H1 (cell line): ENCODE measurements around the gene CLCF1. TPM values are rescaled to one million over a fixed set of nuclear protein-coding genes. Genes with fewer than 3 reads are reported as not detected.

Experiments used
- CTCF ChIP-seq, 3 experiments: IDR thresholded peaks; 1 replicate in 2 of 3; 2 replicates in 1 of 3; pipeline versions ENCODE4 v1.5.1 to v1.6.1; 2011; ENCODE audit warnings: low read length in 3 of 3, mild to moderate bottlenecking in 3 of 3, inconsistent platforms in 2 of 3, low read depth in 1 of 3, moderate library complexity in 1 of 3; ENCODE audit not compliant: insufficient read depth in 1 of 3; ENCODE audit errors: control extremely low read depth in 1 of 3
- KDM1A ChIP-seq: fragments of 200-600, 300-600 bp; sonication (generic); IDR thresholded peaks from 2 replicates; pipeline ENCODE4 v1.7.1; 2016; ENCODE audit warnings: mild to moderate bottlenecking, low read length, borderline replicate concordance
- POLR2A ChIP-seq, 2 experiments: IDR thresholded peaks; 1 replicate in 1 of 2; 2 replicates in 1 of 2; pipeline ENCODE4 v1.6.1; 2011; ENCODE audit warnings: low read depth in 2 of 2, low read length in 2 of 2, mild to moderate bottlenecking in 2 of 2; ENCODE audit errors: control extremely low read depth in 1 of 2
- RNF2 ChIP-seq: fragments of 200-900, 300-1000 bp; sonication (generic); IDR thresholded peaks from 2 replicates; pipeline ENCODE4 v1.7.1; 2016; ENCODE audit warnings: borderline replicate concordance, low read depth, mild to moderate bottlenecking, antibody characterized with exemption, low read length; ENCODE audit not compliant: poor library complexity, severe bottlenecking; ENCODE audit errors: missing control alignments
- SIN3A ChIP-seq, 2 experiments: IDR thresholded peaks in 1 of 2; conservative IDR thresholded peaks in 1 of 2; 2 replicates each; pipeline ENCODE4 v1.6.1; 2011 to 2012; ENCODE audit warnings: low read length in 2 of 2, improper control_type of control experiment in 1 of 2, low read depth in 1 of 2, mild to moderate bottlenecking in 1 of 2
- TAF1 ChIP-seq: IDR thresholded peaks from 2 replicates; pipeline ENCODE4 v1.6.1; 2011; ENCODE audit warnings: mild to moderate bottlenecking, low read depth, low read length
- polyA plus RNA-seq, 7 experiments: library from polyadenylated mRNA; depleted of rRNA in 3 of 7; stranded (reverse) in 5 of 7; unstranded in 2 of 7; fragments of >200 nt in 5 of 7; fragments of 200-250 nt in 2 of 7; gene quantifications; 1 replicate in 5 of 7; 2 replicates in 1 of 7; 4 replicates in 1 of 7; pipeline versions ENCODE4 v1.2.1 to v1.2.3, GENCODE V29; 2011 to 2013; ENCODE audit warnings: missing spikeins in 2 of 7, mixed read lengths in 2 of 7
- total RNA-seq: library from RNA; stranded (reverse); fragmentation: NEBNext Ultra II Directional; extraction: Animal tissue kit (Norgen Biotek cat#: 25700); gene quantifications from 2 replicates; pipeline ENCODE4 v1.2.1, GENCODE V29; 2021

Gene CLCF1
- total and polyA plus RNA-seq, 2 of the 8 experiments (the other 6 are each of a cell fraction or from before 2014, with no cell fraction given) = 0.32 to 1.2 TPM

- peak; percentile 53 for TF ChIP-seq TAF1
- no peak for TF ChIP-seq CTCF (IDR thresholded peaks at IDR 0.05; ENCODE audit: control extremely low read depth in 1 of 3, insufficient read depth in 1 of 3, low read depth in 1 of 3, low read length in 3 of 3)
- TF ChIP-seq SIN3A (conservative IDR thresholded peaks at IDR 0.05 in 1 of 2, IDR thresholded peaks at IDR 0.05 in 1 of 2; ENCODE audit: low read depth in 1 of 2, low read length in 2 of 2) = peak; percentile 90 to 94
- TF ChIP-seq KDM1A = no peak
- TF ChIP-seq RNF2 = no peak
- TF ChIP-seq POLR2A (IDR thresholded peaks at IDR 0.05; ENCODE audit: control extremely low read depth in 1 of 2, low read depth in 2 of 2, low read length in 2 of 2) = peak in 1 of 2 experiments; percentile 56; a peak in 2 of 3 replicates
Measured at GRCh38 chr11:67391304-67392182, 18.1 kb upstream of the CLCF1 start, which contains the start of gene RAD9A (continued).
